LNCAP (cell line): ENCODE data around the gene UBR4.

ENCODE experiments used
- TF ChIP-seq, protein P1 (sequence below): fragments of 450-650 bp; IDR thresholded peaks from 2 replicates; pipeline ENCODE4 v1.5.1; 2017; ENCODE audit warnings: mild to moderate bottlenecking

The UBR4 gene

DNA sequence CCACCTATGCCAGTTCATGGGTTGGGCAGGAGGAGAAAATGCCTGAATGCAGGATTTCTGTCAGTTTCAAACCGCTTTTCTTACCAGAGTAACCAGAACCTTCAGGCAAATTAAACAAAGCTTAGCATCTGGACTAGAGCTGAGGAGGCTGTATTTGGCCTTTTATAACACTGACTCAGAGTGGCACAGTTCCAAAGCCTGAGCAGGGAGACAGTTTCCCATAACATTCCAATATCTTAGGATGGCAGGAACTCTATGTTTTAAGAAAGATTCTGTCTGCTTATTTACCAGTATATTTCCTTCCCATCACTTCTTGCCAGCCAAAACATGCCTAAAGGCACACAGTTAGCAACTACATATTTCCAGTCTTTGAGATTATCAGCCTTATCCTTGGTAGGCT, 46.8 kb downstream of the UBR4 start:
- TF ChIP-seq, protein P1, sequence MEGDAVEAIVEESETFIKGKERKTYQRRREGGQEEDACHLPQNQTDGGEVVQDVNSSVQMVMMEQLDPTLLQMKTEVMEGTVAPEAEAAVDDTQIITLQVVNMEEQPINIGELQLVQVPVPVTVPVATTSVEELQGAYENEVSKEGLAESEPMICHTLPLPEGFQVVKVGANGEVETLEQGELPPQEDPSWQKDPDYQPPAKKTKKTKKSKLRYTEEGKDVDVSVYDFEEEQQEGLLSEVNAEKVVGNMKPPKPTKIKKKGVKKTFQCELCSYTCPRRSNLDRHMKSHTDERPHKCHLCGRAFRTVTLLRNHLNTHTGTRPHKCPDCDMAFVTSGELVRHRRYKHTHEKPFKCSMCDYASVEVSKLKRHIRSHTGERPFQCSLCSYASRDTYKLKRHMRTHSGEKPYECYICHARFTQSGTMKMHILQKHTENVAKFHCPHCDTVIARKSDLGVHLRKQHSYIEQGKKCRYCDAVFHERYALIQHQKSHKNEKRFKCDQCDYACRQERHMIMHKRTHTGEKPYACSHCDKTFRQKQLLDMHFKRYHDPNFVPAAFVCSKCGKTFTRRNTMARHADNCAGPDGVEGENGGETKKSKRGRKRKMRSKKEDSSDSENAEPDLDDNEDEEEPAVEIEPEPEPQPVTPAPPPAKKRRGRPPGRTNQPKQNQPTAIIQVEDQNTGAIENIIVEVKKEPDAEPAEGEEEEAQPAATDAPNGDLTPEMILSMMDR = no peak

DNA sequence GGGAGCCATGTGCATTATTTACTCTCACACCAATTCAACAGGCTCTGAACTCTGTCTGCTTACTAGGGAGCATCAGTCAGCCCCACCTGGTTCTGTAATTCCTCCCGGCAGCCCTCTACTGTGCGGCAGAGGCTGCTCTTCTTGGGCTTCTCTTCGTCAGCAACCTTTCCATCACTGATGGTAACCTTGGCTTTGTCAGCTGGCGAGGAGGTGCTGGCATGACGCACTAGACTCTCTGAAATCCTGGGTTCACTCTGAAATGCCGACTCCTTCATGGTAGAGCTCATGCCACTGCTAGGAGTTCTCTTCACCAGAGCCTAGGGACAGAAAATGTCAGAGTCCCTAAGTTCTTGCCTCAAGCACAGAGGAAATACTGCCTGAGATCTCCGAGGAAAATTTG, 49.2 kb downstream of the UBR4 start:
- TF ChIP-seq, protein P1 = no peak

DNA sequence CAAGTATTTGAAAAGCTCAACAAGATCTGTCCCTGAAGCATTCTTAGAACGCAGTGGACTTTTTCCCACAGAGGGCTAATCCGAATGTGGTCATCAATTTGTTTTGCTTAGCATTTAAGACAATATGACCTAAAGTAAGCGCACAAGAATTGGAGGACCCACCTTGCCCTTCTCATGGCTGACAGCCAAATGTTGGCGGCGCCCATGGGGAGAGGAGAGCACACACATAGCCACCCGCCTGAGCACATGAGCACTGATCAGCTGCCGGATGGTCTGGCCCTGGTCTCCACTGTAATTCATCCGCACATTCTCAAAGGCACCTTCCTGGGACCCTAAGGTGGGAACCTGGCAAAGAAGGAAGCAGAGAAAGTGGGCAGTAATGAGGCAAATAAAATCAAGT, 52.4 kb downstream of the UBR4 start:
- TF ChIP-seq, protein P1 = no peak

DNA sequence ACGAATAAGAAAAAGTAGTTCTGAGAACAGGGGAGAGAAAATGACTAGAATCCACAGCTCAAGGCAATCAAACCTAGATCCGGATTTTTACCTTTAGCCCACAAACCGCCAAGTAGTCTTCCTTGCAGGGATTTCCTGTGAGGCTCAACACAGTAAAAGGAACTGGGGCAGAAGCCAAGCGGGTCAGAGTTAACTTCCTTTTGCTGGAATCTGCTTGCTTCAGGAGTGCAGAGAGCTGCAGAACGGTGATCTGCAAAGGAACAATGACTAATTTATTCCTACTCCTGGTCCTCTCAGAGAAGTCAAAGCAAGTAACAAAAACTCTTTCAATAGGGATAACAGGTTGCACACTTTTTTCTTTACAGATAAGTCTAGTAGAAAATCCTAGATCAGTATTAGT, 53.4 kb downstream of the UBR4 start:
- TF ChIP-seq, protein P1 = no peak

DNA sequence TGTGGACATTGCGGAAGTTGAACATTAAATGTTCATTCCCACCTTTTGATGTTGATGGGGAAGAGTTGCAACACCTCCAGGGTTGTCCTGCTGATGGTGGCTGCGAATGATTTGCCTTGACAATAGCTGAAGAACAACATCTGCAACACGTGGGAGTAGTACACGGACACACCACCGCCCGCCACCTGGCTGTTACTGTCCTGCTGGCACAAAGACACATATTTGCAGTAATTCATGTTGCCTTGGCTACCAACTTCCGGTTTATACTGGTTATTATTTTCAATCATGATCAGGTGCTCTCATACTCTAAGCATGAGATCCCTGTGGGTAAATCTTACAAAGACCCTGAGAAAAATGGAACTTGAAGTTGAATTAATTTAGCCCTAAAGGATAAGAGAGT, 55.2 kb downstream of the UBR4 start:
- TF ChIP-seq, protein P1 = no peak

DNA sequence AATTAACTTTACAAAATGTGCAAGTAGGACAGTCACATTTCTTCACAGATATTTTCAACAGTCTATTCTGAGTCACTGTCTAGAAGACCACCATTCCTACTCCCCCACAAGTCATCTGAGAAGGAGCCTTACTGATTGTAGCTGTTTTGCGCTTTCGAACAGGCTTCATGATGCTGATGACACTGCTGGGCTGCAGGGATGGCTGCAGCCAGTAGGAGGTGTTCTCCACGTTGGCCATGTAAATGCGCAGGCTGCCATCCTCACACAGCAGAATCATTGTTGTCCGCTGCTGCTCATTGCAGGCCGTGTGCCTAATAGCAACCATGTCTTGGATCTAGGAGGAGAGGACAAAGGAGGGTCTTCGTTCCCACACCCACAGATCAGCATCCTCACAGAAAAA, 56.9 kb downstream of the UBR4 start:
- TF ChIP-seq, protein P1 = no peak

DNA sequence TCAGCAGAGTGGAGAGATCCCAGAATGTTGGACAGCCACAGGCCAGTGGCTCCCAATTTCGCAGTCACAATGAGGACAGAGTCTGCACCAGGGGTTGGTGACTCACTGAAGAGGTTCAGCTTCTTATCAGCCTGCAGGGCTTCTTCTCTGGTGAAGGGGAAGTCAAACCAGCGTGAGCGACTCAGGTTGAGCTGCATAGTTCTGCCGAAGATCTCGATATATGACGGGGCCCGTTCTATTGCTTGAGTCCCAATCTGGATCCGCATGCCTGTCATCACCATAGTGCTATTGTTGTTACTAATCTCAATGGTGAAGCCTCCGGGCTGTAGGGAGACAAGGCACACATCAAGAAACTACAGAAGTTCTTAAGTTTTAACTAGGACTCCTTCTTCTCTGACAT, 58.5 kb downstream of the UBR4 start:
- TF ChIP-seq, protein P1 = no peak

DNA sequence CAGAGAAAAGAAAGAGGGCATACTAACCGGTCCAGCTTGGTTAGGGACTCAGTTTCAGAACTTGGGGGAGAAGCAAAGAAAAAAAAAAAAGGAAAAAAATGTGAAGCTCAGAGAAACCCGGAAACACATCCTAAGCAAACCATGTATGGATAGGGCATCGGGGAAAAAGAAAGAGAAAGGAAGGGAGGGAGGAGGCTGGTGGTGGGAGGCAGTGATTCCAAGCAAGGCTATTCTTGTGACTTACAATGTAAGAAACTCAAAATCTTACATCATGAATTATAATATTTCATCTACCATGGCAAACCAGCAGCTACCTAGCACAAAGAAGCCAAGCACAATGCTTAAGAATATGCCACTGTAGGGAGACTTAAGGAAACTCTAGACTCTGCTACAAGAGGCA, 60.3 kb downstream of the UBR4 start:
- TF ChIP-seq, protein P1 = no peak
